ENCODE measurements around the gene TSHZ2.
"Not testable (repeated sequence)": the region's sequence is repeated elsewhere in the genome, so short reads cannot be mapped to it uniquely, and the experiment has no call there.

TSHZ2 gene

DNA sequence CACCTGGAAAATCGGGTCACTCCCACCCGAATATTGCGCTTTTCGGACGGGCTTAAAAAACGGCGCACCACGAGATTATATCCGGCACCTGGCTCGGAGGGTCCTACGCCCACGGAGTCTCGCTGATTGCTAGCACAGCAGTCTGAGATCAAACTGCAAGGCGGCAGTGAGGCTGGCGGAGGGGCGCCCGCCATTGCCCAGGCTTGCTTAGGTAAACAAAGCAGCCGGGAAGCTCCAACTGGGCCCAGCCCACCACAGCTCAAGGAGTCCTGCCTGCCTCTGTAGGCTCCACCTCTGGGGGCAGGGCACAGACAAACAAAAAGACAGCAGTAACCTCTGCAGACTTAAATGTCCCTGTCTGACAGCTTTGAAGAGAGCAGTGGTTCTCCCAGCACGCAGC lies 531.9 kb downstream of the TSHZ2 start:
- not testable (repeated sequence) for H3K27ac ChIP-seq (ENCODE audit: low read depth, low read length); H3K9me3 ChIP-seq (ENCODE audit: low read length); H3K4me3 ChIP-seq (ENCODE audit: low read depth in 1 of 2, low read length in 2 of 2); H3K9ac ChIP-seq (ENCODE audit: low read length); H3K36me3 ChIP-seq (ENCODE audit: insufficient read depth, low read length); H3K4me1 ChIP-seq (ENCODE audit: insufficient read depth, low read length); H3K27me3 ChIP-seq (ENCODE audit: control insufficient read depth in 1 of 2, insufficient read depth in 2 of 2, low read length in 2 of 2)

DNA sequence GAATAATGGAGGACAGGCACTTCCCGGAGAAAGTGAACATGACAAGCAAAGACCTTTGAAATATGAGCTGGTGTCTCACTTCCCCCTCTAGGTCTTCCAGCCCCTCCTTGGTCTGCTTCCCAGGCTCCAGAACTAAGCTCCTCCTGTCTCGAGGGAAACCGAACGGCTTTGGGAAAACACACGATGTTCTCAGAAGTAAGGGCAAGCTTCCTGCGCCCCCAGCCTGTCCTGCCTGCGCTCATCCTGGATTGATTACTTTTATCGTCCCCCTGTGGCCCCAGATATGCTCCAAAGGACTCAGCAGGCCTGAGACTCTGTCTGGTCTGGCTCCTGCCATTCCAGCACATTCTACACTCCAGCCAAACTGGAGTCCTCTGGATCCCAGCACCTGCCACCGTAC lies 538.1 kb downstream of the TSHZ2 start:
- no peak overlapping the region for H3K9ac ChIP-seq (ENCODE audit: low read length)
- no peaks in the 10 kb centered on the region for H3K27me3 ChIP-seq (ENCODE audit: control insufficient read depth in 1 of 2, insufficient read depth in 2 of 2, low read length in 2 of 2)
- no peaks in the 10 kb centered on the region for H3K4me1 ChIP-seq (ENCODE audit: insufficient read depth, low read length)
- H3K9me3 ChIP-seq (ENCODE audit: low read length), result no peaks in the 10 kb centered on the region
- H3K4me3 ChIP-seq (ENCODE audit: low read depth in 1 of 2, low read length in 2 of 2), result no peak overlapping the region
- H3K36me3 ChIP-seq (ENCODE audit: insufficient read depth, low read length), result no peaks in the 10 kb centered on the region
- H3K27ac ChIP-seq (ENCODE audit: low read depth, low read length), result no peak overlapping the region

DNA sequence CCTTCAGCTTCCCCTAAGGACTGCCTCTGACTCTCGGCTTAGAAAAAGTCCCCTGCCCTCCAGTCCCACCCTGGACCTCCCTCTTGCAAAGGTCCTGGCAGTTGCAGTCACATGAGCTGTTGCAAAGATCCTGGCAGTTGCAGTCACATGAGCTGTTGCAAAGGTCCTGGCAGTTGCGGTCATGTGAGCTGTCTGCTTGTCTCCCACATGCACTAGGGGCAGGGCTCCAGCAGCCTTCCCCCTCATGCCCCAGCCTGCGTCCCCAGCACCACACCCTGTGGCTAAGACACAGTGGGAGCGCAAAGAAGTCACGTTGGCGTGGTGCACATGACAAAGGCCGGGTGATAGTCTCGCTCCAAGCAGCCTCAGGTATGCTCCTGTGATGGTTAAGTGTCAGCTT lies 538.5 kb downstream of the TSHZ2 start:
- H3K9me3 ChIP-seq (ENCODE audit: low read length), result no peaks in the 10 kb centered on the region
- no peak overlapping the region for H3K4me3 ChIP-seq (ENCODE audit: low read depth in 1 of 2, low read length in 2 of 2)
- no peak overlapping the region for H3K27ac ChIP-seq (ENCODE audit: low read depth, low read length)
- H3K4me1 ChIP-seq (ENCODE audit: insufficient read depth, low read length), result no peaks in the 10 kb centered on the region
- H3K27me3 ChIP-seq (ENCODE audit: control insufficient read depth in 1 of 2, insufficient read depth in 2 of 2, low read length in 2 of 2), result no peaks in the 10 kb centered on the region
- H3K36me3 ChIP-seq (ENCODE audit: insufficient read depth, low read length), result no peaks in the 10 kb centered on the region
- no peak overlapping the region for H3K9ac ChIP-seq (ENCODE audit: low read length)

GRCh38 chr20:53512076-53512475 lies 539.9 kb downstream of the TSHZ2 start:
- no peaks in the 10 kb centered on the region for H3K27me3 ChIP-seq (ENCODE audit: control insufficient read depth in 1 of 2, insufficient read depth in 2 of 2, low read length in 2 of 2)
- H3K27ac ChIP-seq (ENCODE audit: low read depth, low read length), result no peak overlapping the region
- no peaks in the 10 kb centered on the region for H3K9me3 ChIP-seq (ENCODE audit: low read length)

DNA sequence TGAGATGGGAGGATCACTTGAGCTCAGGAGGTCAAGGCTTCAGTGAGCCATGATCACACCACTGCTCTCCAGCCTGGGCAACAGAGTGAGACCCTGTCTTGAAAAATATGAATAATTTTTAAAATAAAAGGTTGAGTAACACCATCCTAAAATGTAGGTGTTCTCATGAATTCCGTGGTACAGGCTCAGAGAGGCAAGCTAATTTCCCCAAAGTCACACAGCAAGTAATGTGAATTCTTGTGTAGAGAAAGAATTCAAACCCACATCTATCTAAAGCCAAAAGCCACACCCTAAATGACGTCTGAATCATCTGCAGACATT lies 541.0 kb downstream of the TSHZ2 start:
- Histone ChIP-seq H3K9me3 (ENCODE audit: low read length) (no peaks in the 10 kb centered on the region), H3K9ac (ENCODE audit: low read length) (no peak overlapping the region), H3K4me3 (ENCODE audit: low read depth in 1 of 2, low read length in 2 of 2) (no peak overlapping the region), H3K27me3 (ENCODE audit: control insufficient read depth in 1 of 2, insufficient read depth in 2 of 2, low read length in 2 of 2) (no peaks in the 10 kb centered on the region), H3K4me1 (ENCODE audit: insufficient read depth, low read length) (no peaks in the 10 kb centered on the region), H3K27ac (ENCODE audit: low read depth, low read length) (no peak overlapping the region), H3K36me3 (ENCODE audit: insufficient read depth, low read length) (no peaks in the 10 kb centered on the region)

More at GRCh38 chr20:53512076-53512475, 539.9 kb downstream of the TSHZ2 start:
- no peak overlapping the region for H3K9ac ChIP-seq (ENCODE audit: low read length)
- H3K4me3 ChIP-seq (ENCODE audit: low read depth in 1 of 2, low read length in 2 of 2), result no peak overlapping the region
- H3K36me3 ChIP-seq (ENCODE audit: insufficient read depth, low read length), result no peaks in the 10 kb centered on the region
- no peaks in the 10 kb centered on the region for H3K4me1 ChIP-seq (ENCODE audit: insufficient read depth, low read length)

- no peaks in the 10 kb centered on the region for H3K9me3 ChIP-seq (ENCODE audit: low read length)
- no peaks in the 10 kb centered on the region for H3K36me3 ChIP-seq (ENCODE audit: insufficient read depth, low read length)
- H3K27ac ChIP-seq (ENCODE audit: low read depth, low read length), result no peak overlapping the region
- no peak overlapping the region for H3K9ac ChIP-seq (ENCODE audit: low read length)
- no peaks in the 10 kb centered on the region for H3K4me1 ChIP-seq (ENCODE audit: insufficient read depth, low read length)
- H3K27me3 ChIP-seq (ENCODE audit: control insufficient read depth in 1 of 2, insufficient read depth in 2 of 2, low read length in 2 of 2), result no peaks in the 10 kb centered on the region
- H3K4me3 ChIP-seq (ENCODE audit: low read depth in 1 of 2, low read length in 2 of 2), result no peak overlapping the region
These were observed 541.5 kb downstream of the TSHZ2 start for GRCh38 chr20:53513489-53514298.

DNA sequence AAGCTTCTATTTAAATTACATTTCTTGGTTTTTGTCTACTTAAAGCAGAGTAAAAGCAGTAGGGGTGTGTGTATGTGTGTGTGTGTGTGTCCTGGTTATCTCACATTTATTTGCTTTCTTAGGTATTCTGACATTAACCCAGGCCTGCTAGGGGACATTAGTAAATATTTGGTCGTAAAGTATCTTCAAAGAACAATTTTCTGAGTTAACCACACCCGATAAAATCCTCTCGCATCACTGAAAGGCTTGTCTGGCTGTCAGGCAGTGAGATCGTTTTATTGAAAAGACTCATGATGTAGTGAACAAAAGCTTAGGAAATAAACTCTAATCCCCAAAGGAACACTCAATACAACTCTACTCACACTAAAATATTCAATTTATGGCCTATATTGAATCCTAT lies 543.6 kb downstream of the TSHZ2 start:
- no peaks in the 10 kb centered on the region for H3K27me3 ChIP-seq (ENCODE audit: control insufficient read depth in 1 of 2, insufficient read depth in 2 of 2, low read length in 2 of 2)
- no peak overlapping the region for H3K9ac ChIP-seq (ENCODE audit: low read length)
- no peaks in the 10 kb centered on the region for H3K4me1 ChIP-seq (ENCODE audit: insufficient read depth, low read length)
- H3K4me3 ChIP-seq (ENCODE audit: low read depth in 1 of 2, low read length in 2 of 2), result no peak overlapping the region
- H3K36me3 ChIP-seq (ENCODE audit: insufficient read depth, low read length), result no peaks in the 10 kb centered on the region
- H3K27ac ChIP-seq (ENCODE audit: low read depth, low read length), result no peak overlapping the region
- no peaks in the 10 kb centered on the region for H3K9me3 ChIP-seq (ENCODE audit: low read length)

DNA sequence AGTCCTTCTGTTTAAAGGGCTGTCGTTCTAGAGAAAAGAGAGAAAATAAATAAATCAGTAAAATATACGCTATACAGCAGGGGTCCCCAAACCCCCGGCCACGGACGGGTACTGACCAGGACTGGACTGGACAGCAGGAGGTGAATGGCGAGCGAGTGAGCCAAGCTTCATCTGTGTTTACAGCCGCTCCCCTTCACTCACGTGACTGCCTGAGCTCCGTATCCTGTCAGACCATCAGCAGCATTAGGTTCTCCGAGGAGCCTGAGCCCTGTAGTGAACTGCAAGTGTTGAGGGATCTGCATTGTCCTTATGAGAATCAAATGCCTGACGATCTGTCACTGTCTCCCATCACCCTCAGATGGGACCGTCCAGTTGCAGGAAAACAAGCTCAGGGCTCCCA lies 545.0 kb downstream of the TSHZ2 start:
- Histone ChIP-seq H3K27ac (ENCODE audit: low read depth, low read length) (no peak overlapping the region), H3K4me3 (ENCODE audit: low read depth in 1 of 2, low read length in 2 of 2) (no peak overlapping the region), H3K9me3 (ENCODE audit: low read length) (no peaks in the 10 kb centered on the region), H3K27me3 (ENCODE audit: control insufficient read depth in 1 of 2, insufficient read depth in 2 of 2, low read length in 2 of 2) (no peaks in the 10 kb centered on the region), H3K9ac (ENCODE audit: low read length) (no peak overlapping the region), H3K36me3 (ENCODE audit: insufficient read depth, low read length) (no peaks in the 10 kb centered on the region), H3K4me1 (ENCODE audit: insufficient read depth, low read length) (no peaks in the 10 kb centered on the region)

GRCh38 chr20:53521421-53521820 lies 549.3 kb downstream of the TSHZ2 start:
- H3K27ac ChIP-seq (ENCODE audit: low read depth, low read length); H3K36me3 ChIP-seq (ENCODE audit: insufficient read depth, low read length); H3K27me3 ChIP-seq (ENCODE audit: control insufficient read depth in 1 of 2, insufficient read depth in 2 of 2, low read length in 2 of 2); H3K9me3 ChIP-seq (ENCODE audit: low read length); H3K9ac ChIP-seq (ENCODE audit: low read length); H3K4me1 ChIP-seq (ENCODE audit: insufficient read depth, low read length); H3K4me3 ChIP-seq (ENCODE audit: low read depth in 1 of 2, low read length in 2 of 2): not testable (repeated sequence)

DNA sequence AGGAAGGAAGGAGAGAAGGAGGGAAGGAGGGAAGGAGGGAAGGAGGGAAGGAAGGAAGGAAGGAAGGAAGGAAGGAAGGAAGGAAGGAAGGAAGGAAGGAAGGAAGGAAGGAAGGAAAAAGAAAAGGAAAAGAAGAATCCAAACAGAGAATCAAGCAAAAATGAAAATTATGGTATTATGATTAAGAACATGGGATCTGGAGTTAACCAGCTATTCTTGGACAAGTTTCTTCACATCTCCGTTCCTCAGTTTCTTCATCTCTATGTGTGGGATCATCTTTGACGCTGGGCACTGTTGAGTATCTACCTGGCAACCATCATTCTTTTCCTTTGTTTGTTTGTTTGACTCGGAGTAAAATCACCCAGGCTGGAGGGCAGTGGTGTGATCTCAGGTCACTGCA lies 549.9 kb downstream of the TSHZ2 start:
- Histone ChIP-seq H3K4me3 (ENCODE audit: low read depth in 1 of 2, low read length in 2 of 2) (no peak overlapping the region), H3K36me3 (ENCODE audit: insufficient read depth, low read length) (no peaks in the 10 kb centered on the region), H3K4me1 (ENCODE audit: insufficient read depth, low read length) (no peaks in the 10 kb centered on the region), H3K9me3 (ENCODE audit: low read length) (no peaks in the 10 kb centered on the region), H3K27ac (ENCODE audit: low read depth, low read length) (no peak overlapping the region), H3K9ac (ENCODE audit: low read length) (no peak overlapping the region), H3K27me3 (ENCODE audit: control insufficient read depth in 1 of 2, insufficient read depth in 2 of 2, low read length in 2 of 2) (no peaks in the 10 kb centered on the region)

DNA sequence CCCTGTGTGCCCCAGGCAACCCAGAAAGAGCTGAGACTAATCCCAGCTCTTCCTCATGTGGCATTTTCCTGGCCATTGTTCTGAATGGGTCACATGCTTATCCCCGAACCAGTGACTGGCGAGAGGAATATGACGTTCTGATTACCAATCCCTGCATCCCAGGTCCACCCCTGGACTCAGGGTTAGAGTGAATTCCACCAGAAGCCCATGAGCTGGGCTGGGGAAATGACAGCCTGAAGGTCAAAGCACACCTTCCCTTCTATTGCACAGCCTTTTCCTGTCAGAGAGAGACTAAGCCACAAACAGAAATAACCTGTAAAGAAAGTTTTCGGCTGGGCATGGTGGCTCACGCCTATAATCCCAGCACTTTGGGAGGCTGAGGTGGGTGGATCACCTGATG lies 550.5 kb downstream of the TSHZ2 start:
- Histone ChIP-seq H3K27ac (ENCODE audit: low read depth, low read length) (no peak overlapping the region), H3K9ac (ENCODE audit: low read length) (no peak overlapping the region), H3K9me3 (ENCODE audit: low read length) (no peaks in the 10 kb centered on the region), H3K4me3 (ENCODE audit: low read depth in 1 of 2, low read length in 2 of 2) (no peak overlapping the region), H3K27me3 (ENCODE audit: control insufficient read depth in 1 of 2, insufficient read depth in 2 of 2, low read length in 2 of 2) (no peaks in the 10 kb centered on the region), H3K36me3 (ENCODE audit: insufficient read depth, low read length) (no peaks in the 10 kb centered on the region), H3K4me1 (ENCODE audit: insufficient read depth, low read length) (no peaks in the 10 kb centered on the region)

- not testable (repeated sequence) for H3K9ac ChIP-seq (ENCODE audit: low read length); H3K27me3 ChIP-seq (ENCODE audit: control insufficient read depth in 1 of 2, insufficient read depth in 2 of 2, low read length in 2 of 2); H3K4me3 ChIP-seq (ENCODE audit: low read depth in 1 of 2, low read length in 2 of 2); H3K4me1 ChIP-seq (ENCODE audit: insufficient read depth, low read length); H3K36me3 ChIP-seq (ENCODE audit: insufficient read depth, low read length); H3K27ac ChIP-seq (ENCODE audit: low read depth, low read length); H3K9me3 ChIP-seq (ENCODE audit: low read length)
These were observed 551.5 kb downstream of the TSHZ2 start for GRCh38 chr20:53523615-53524014.

Data from muscle layer of colon (tissue), 2 donors.